GM19351 (cell line): ENCODE results near the gene SULF2.

Experiments
- ATAC-seq: cut with Tn5 transposase; IDR thresholded peaks from one replicate; pipeline ENCODE4 v1.9.1; 2021; ENCODE audit warnings: mild to moderate bottlenecking, moderate library complexity; ENCODE audit not compliant: unreplicated experiment

SULF2 gene

DNA sequence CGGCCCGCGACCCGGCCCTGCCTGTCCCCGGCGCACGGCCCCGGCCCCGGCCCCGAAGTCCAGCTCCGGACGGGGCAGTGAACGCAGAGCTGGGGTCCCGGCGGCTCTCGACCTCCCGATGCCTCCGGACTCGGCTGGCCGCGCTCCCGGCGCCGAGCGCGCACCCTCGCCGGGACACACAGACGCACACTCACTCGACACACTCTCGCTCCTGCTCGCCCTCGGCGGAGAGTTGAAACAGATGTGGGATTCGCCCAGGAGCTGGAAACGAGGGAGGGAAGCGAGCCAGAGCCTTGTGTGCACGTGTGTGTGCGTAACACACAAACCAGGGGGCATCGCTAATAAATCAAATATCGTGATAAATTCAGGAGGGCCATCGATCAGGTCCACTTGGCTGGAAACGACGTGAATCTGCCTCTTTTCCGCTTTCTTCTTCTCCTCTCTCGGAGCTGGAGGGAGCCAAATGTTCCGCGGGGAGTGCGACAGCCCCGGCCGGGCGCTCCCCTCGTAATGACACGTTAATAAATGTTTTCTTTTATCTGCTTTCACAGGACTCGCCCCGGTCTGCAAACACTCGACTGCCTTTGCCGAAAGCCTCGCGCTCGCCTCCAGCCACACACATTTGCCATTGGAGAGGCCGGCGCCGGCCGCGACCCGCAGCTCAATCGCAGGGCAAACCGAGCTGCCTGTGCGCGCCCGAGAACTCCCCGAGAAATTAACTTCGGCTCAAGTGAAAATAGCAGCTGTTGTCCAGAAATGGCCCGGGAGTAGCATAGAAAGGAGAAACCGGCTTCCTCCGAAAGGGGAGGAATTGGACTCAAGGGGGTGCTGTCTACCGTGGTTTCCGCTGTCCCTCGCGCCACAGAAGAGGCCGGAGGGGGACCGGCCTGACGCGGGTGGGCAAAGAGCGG is 828 bp upstream of the SULF2 start:
- no peak for ATAC-seq

DNA sequence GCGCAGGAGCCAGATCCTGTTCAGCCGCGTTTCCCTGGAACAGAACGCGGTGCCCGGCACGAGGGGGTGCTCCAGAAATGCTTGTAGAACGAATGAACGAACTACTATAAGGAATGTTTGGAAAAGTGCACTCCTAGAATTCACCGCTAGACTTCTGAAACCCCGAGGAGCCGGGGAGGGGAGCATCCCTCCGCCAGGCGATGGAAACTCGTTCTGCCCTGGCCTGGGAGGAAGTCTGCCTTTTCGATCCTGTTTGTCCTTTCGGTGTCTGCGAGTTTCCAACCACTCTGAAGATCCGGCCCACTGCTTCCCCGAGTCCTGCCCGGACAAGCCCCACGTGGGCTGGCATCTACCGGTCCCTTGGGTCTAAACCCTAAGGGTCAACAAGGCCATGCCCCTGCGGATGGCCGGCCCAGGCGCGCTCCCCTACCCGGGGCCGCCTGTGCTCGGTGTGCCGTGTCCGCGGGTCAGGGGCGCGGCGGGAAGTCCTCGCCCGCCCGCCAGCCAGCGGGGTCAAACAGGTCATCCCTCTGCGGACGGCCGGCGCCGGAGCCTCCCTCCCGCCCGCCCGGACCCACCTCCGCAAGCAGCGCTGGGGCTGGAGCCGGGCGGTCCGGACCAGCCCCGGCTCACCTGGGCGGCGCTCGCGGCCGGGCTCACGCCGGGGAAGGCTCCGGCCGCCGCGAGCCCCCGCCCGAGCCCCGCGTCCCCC is 526 bp downstream of the SULF2 start:
- ATAC-seq = no peak

DNA sequence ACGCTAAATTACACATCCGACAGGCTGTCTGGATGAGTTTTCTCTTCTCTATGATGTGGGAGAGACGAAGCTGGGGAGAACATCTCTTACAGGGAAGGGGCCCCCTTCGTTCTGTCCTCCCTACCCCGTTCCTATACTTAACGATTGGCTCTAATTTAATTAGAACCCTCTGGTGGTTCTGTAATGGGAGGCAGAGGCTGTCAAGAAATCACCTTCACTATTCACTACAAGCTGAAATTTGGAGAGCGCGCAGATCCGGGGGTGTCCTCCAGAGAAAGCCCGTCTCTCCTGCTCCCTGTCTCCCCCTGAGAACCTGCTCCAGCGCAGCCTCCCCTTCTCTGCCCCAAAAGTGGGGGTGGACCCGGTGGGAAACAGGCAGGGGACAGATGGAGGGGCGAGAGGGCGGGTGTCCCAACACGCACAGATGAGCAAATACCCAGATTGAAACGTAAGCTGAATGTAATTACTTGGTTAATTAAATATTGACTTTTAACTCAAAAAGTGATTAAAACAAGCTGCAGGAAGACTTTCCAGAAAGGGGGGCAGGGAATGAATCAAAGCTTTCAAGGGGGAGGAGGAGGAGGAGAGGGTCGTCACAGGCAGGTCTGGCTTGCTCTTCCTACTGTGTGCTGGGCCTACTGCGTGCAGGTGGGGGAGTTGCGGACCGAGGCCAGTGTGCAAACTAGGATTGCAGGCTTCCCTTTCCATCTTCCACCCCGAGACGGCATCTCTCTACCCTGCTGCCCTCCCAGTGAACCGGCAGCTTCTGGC is 1.3 kb downstream of the SULF2 start:
- no peak for ATAC-seq

DNA sequence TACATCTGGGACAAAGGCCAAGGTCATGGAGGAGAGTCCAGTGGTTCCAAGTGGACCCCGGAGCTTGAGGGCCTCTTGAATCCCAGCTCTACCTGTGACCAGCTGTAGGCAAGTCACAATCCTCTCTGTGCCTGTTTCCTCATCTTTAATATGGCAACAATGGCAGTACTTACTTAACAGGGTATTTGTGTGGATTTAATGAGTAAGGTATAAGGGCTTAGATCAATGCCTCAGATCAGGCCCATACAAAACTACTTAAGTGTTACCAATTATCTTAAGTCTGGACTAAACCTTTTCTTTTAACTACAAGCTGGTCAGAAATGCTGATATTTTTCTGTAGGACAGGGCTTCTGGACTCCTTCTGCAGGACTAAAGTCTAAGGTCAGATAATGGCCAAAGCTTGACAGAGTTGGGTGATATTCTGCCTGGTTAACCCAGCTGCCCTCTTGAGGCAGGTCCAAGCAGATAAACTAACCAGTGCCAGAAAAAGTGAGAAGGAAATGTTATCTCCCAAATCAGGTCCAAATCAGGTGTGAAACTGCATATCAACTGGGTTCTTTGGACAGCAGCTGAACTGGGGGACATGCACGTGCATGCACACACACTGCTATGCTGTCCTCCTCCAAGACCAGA is 2.2 kb downstream of the SULF2 start:
- ATAC-seq = no peak

DNA sequence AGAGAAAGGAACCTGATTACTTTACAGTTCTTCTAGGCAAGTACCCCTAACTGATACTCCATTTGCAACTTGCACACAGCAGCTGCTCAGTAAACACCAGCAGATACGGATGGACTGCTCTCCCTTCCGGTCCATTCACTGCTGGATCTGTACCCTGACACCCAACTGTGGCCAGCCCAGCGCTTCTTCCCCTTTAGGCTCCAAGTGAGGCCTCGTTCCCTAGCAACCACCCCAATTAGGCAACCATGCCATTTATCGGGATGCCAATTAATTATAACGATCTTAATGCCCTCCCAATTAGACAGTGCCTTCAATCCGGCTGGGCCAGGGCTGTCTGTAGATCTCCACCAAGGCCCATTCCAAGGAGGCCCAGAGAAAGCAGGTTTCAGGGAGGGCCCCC is 3.2 kb downstream of the SULF2 start:
- no peak for ATAC-seq

DNA sequence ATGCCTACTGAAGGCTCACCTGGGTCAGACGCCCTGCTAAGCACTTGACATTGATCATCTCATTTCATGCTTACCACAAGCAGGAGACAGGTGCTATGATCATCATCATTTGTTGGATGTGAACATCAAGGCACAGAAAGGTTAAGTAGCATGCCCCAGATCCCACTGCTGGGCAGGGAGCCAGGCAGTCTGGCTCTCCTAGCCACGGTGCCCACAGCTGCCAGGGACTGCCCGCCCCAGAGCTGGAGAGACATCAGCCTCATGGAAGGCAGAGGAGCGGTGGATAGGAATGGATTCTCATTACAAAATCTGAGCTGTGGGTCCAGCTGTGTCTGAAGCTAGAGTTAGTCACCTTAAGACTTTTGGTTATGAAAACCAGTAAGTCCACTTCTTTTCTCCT is 3.6 kb downstream of the SULF2 start:
- ATAC-seq = no peak

DNA sequence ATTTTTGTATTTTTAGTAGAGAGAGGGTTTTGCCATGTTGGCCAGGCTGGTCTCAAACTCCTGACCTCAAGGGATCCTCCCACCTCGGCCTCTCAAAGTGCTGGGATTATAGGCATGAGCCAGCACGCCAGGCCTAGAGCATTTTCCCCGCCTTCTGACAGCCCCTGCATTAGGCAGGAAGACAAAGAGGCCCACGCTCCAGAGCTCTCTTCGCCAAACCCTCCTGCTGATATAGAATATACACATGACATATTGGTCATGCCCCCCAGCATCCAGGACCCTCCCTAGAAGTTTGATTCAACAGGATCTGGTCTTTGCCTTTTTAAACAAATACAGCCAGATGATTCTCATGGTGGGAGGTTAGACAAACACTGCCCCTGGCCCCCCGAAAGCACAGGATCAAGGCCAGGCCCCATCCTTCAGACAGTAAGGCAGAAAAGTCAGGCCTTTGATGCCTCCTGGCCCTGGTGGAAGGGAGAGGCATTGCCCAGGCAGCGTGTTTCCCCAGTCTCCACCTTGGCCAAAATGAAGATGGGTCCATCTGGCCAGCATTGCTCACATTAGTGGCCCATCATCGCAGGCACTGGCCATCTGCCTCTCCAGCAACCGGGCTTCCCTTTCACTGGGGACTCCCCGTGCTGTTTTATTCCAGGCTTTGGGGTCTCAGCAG is 4.4 kb downstream of the SULF2 start:
- ATAC-seq = no peak

DNA sequence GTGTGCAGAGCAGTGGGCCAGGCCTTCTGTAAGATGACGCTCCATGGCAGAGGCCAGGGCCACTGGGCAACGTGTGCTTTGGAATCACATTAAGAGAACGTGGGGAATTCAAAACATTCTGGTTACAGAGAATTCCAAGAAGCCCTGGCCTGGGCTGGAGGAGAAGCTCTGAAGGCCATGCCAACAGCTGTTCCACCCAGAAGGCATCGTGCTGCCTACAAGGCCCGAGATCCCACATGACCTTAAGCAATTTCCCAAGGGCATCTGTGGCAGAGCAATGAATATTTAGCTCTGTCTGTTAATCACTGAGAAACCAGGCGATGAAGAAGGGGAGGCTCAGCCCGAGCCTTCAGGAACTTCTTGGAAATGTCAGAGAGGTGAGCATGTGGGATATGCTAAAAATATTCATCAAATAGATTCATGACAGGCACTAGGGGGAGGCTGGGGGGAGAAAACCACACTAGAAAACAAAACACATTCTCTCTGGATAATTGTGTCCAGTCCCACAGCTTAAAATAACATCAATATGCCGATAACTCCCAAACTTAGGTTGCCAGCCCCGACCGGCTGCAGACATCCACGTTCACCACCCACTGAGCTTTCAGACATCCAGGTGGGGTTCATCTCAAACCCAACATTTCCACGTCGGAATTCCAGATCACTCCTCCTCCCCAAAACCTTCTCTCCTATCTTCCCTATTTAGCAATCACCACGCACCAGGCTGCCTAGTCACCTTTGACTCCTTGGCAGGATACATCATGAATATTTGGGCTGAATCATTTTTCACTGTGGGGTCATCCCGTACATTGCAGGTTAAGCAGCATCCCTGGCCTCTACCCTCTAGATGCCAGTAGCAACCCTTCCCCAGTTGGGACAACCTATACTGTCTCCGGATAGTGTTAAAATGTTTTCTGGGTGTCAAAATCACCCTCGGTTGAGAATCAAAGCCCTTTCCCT is 6.6 kb downstream of the SULF2 start:
- no peak for ATAC-seq

DNA sequence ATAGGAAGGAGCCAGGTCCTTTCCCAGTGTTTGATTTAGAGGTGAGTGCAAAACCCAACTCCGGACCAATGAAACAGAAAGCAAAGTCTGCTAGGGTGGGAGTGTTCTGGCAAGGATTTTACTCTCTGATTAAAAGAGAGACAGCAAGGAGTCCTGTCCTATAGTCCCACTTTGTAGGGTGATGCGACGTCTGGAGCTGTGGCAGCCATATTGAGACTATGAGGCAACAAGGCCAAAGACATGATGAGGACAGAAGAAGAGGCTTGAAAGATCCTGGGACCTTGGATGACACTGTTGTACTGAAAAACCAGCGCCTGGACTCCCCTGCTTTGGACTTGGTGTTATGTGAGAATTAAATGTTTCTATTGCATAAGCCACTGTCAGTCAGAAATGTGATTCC is 8.1 kb downstream of the SULF2 start:
- no peak for ATAC-seq

DNA sequence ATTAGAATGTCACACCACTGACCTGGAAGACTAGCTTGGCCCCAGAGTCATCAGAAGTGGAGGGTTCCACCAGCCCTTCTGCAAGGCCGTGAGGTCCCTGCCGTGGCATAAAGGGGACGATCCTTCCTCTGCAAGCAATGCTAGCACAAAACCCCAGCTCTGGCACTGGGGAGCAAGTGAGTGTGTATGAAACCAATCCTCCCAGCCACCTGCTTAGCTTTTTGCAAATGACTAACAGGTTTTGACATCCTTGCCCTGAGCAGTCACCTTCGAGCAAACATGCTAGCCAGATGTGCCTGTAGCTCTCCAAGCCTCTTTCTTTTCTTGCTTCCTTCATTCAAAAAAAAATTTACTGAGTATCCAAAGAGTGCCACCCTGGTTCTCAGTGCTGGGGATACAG is 8.6 kb downstream of the SULF2 start:
- ATAC-seq = no peak

DNA sequence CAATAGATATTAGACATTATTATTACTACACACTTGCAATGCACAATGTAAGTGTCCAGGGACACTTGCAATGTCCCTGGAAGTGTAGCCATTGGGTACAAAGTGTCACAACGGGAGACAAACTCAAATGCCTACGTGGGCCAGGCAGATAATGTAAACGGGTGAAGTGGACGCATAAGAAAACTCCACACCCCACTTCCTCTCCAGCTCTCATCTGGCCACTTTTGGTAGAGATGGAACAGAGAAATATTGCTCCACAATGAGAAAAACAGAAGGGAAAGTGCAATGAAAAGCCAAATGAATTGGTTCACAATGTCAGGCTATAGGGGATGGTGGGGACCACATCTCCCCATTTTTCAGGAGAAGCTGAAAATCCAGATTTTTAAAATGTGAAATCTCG is 9.4 kb downstream of the SULF2 start:
- no peak for ATAC-seq

DNA sequence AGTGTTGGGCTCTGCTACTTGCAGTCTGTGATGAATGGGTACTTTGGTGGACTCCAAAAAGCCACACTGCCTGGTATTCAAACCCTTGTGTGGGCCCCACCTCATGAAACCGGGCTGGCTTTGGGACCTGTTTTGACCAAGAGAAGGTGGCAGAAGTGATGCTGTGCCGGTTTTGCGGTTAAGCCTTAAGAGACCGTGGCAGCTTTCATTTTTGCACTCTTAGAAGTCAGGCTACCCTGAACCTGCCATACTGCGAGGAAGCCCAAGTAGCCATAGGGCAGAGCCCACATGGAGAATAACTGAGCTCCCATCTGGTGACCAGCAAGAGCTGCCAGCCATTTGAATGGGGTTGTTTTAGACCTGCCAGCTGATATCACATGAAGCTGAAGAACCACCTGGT is 10.2 kb downstream of the SULF2 start:
- no peak for ATAC-seq

DNA sequence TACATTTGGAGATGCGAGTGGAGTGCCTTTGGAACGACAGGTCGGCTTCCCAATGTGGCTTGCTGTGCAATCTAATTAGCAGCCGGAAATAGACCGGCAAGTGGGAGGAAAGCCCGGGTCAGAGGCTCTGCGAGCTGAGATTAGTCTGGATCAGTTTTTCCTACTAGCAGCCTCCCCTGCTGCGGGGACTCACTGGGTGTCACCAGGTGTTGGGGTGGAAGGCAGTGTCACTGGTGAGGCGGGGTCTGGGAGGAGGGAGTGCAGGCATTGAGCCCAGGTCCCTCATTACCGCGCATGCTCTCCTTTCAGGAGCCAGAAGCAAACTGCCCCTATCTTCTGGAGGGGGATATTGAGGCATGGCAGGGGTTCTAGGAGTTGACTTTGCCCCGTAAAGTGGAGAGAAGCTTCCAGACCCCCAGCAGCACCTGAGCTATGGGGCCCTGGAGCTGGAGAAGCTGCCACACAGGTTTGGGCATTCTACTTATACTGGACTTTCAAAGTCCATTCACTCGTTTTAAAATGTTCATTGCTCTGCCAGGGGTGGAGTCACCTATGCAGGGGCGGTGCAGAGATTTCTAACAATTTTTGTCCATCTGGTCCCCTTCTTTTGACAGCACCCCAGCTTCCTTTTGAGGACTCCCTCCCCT is 11.0 kb downstream of the SULF2 start:
- no peak for ATAC-seq

DNA sequence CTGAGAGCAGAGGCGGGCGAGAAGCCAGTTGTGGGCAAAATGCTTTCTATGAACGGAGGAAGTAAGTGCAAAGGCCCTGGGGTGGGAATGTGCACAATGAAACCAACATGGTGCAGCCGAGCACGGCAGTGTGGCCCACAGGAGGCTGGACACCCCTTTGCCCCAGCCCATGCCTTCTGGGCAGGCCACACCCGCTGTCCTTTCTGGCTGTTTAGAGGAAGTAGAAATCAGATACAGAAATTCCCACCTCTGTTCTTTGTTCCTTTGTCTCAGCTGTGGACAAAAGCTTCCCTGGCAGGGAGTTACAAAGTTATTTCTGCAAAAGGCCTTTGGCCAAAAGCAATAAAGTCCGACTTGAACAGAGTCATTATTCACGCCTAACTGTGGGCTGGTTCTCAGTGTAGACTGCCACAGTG is 11.9 kb downstream of the SULF2 start:
- no peak for ATAC-seq

DNA sequence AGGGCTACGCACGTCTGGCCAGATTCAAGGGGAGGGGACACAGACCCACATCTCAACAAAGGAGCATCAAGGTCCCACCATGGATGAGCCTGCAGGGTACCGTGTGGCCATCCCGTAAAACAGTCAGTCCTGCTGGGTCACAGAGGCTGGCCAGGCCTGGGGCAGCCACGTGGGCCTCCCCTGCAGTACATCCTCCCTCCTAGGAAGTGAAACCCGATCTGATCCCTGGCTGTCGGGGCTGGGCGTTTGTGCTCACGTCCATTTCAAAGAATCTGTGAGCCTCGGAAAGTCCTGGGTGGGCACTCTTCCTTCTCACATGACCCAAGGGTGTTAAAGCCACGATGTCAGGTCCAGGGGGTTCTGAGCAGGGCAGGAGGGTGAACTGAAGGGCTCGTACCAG is 14.3 kb downstream of the SULF2 start:
- no peak for ATAC-seq

DNA sequence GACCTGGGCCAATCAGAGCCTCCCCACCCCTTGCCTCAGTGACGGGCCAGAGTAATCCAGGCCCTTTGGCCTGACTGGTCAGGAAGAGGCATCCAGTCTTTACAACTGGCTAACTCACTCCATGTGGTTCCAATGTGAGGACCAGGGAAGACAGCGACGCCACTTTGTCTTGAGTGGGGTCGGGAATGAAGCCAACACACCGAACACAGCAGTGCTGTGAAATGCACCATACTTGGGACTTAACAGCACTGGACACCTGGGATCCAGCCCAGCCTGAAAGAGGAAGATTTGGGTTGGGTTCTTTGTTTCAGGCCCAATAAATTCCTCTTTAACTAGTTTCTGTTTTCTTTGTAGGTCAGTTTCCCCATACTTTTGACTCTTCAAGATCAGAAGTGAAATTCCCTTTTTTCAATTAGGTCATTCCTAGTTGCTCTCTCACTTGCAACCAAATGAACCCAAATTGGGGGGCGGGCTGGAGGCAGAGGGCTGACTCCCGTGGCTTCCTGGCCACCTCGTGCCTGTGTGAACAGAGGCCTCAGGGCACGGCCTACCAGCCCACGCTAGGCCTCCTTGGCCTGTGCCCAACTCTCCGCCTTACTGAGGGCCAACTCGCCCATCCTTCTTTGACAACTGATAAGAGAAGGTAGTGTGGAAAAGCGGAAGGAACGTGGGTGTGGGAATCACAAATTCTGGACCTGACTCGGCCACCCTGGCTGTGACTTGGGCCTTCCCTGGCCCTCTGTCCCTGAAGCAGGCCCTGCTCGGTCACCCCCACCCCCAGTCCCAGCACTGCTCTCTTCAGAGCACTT is 17.1 kb downstream of the SULF2 start:
- no peak for ATAC-seq

DNA sequence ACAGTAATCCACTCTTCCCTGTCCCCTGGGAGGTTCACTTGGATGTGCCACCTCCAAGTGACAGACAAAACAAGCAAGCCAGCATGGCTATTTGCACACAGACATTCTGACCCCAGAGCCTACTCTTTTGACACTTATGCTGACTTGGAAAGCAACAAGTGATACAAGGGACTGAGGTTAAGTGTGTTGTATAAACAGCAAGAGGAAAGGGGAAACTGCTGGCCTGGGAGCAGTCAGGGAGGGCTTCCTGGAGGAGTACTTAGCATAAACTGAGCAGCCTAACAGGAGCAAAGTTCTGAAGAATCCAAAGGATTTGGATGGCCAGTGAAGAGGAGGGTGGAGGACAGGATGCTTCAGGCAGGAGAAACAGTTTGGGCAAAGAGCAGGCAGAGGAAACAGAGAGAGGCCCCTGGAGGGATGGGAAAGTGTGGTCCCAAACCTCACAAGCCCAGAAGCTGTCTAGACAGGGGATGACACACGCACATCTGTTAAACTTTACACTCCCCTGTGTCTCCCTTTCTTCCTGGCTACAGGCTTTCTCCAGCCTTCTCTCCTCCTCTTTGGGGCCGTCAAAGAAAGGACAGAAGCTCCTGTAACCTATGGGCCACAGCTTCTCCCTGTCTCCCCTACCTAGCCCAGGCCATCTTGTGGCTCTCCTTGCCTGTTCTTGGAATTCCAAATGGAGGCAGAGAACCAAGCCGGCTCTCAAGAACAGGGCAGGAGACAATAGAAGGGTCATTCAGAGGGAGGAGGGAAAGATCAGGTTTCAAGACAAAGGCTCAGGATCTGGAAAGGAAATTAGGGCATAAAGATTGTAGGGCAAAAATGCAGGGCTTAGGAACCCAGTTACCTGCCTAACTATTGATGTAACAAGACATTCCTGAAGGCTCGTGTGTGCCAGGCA is 19.3 kb downstream of the SULF2 start:
- ATAC-seq = no peak
